Progenitor cell of endocrine pancreas (in vitro differentiated cells): ENCODE measurements around the gene PARD3. TPM values are rescaled to one million over a fixed set of nuclear protein-coding genes. Genes with fewer than 3 reads are reported as not detected.

Experiments used
- DNase-seq: peaks from one replicate; pipeline ENCODE4 v3.0.0; 2021; ENCODE audit warnings: low spot score; ENCODE audit not compliant: unreplicated experiment
- H3K27ac Mint-ChIP-seq: 2 replicates; pipeline ENCODE4 v1.8.0; 2021; ENCODE audit warnings: mild to moderate bottlenecking, moderate library complexity, mixed read lengths
- H3K27me3 Mint-ChIP-seq: 2 replicates; pipeline ENCODE4 v1.8.0; 2021; ENCODE audit warnings: mixed read lengths
- H3K36me3 Mint-ChIP-seq: 2 replicates; pipeline ENCODE4 v1.8.0; 2022; ENCODE audit warnings: mixed read lengths; ENCODE audit not compliant: insufficient read depth
- H3K4me1 Mint-ChIP-seq: 2 replicates; pipeline ENCODE4 v1.8.0; 2021; ENCODE audit warnings: low read depth, mixed read lengths
- H3K4me3 Mint-ChIP-seq: 2 replicates; pipeline ENCODE4 v1.8.0; 2021; ENCODE audit warnings: low read depth, mild to moderate bottlenecking, moderate library complexity, mixed read lengths
- H3K9me3 Mint-ChIP-seq: 2 replicates; pipeline ENCODE4 v1.8.0; 2021; ENCODE audit warnings: low read depth, mixed read lengths
- CTCF ChIP-seq: fragments of 200-600 bp; sonication (generic); IDR thresholded peaks from one replicate; pipeline ENCODE4 v1.5.0; 2021; ENCODE audit warnings: antibody characterized with exemption, mild to moderate bottlenecking; ENCODE audit not compliant: unreplicated experiment
- total RNA-seq: library from RNA; stranded (reverse); gene quantifications from 2 replicates; pipeline ENCODE4 v1.2.1, GENCODE V29; 2021

The PARD3 gene
- total RNA-seq, 1 donor from 2014 or later = 85.3 TPM

GRCh38 chr10:34687434-34688210, 127.5 kb downstream of the PARD3 start:
- no peaks in the 10 kb centered on the region for H3K27me3 Mint-ChIP-seq
- peaks cover 23% of the 10 kb centered on the region for H3K4me1 Mint-ChIP-seq
- peaks cover 16% of the 10 kb centered on the region for H3K36me3 Mint-ChIP-seq
- H3K27ac Mint-ChIP-seq = peak overlapping the region; percentile 81
- DNase-seq = no peak
- TF ChIP-seq CTCF = no peak
- no peak overlapping the region for H3K4me3 Mint-ChIP-seq
- H3K9me3 Mint-ChIP-seq = peaks cover 6% of the 10 kb centered on the region

GRCh38 chr10:34682580-34682979, 132.5 kb downstream of the PARD3 start:
- Mint-ChIP-seq H3K9me3 (no peaks in the 10 kb centered on the region), H3K27ac (no peak overlapping the region), H3K27me3 (no peaks in the 10 kb centered on the region), H3K4me1 (peaks cover 22% of the 10 kb centered on the region), H3K4me3 (no peak overlapping the region), H3K36me3 (peaks cover 3% of the 10 kb centered on the region)
- TF ChIP-seq CTCF = no peak
- no peak for DNase-seq

DNA sequence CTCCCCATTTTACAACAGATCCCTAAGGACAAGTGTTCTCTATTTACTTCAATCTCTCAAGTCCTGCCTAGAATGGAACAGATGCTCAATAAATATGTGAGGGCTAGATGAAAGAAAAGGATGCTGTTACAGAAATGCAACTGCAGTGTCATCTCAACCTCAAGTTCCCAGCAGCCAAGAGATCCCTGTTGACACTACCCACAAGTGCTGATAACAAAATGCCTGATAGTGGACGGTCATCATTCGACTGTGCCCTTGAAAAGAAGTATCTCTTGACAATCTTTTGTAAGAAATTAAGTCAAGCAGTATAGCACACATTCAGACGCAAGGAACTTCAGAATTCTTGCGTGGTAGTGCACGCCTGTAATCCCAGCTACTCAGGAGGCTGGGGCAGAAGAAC, 133.2 kb downstream of the PARD3 start:
- H3K4me3 Mint-ChIP-seq = no peak overlapping the region

DNA sequence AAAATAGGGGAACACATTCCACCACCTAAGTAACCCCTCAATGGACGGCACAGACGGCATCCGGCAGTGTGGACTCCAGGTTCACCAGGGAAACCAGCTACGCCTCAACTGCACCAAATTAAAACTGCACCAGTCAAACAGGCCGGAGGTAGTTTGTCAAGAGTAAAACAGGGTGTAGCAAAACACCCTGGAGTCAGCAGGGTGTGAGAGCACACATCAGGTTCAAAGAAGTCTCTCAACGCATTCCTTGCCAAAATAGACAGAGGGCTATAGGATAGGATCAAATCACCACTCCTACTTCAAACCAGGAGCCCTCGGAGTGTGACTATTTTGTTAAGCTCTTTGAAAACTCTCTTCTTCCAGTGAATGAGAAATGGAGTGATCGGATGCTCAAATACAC, 135.9 kb downstream of the PARD3 start:
- TF ChIP-seq CTCF = no peak
- H3K9me3 Mint-ChIP-seq = no peaks in the 10 kb centered on the region
- no peak overlapping the region for H3K4me3 Mint-ChIP-seq
- peak overlapping the region; percentile 79 for H3K27ac Mint-ChIP-seq
- no peak for DNase-seq
- H3K27me3 Mint-ChIP-seq = no peaks in the 10 kb centered on the region
- peaks cover 7% of the 10 kb centered on the region for H3K36me3 Mint-ChIP-seq
- peaks cover 16% of the 10 kb centered on the region for H3K4me1 Mint-ChIP-seq

More for the DNA sequence above, 133.2 kb downstream of the PARD3 start:
- DNase-seq = no peak
- no peak for TF ChIP-seq CTCF
- H3K4me1 Mint-ChIP-seq = peaks cover 19% of the 10 kb centered on the region
- H3K36me3 Mint-ChIP-seq = peaks cover 3% of the 10 kb centered on the region
- no peaks in the 10 kb centered on the region for H3K9me3 Mint-ChIP-seq
- no peaks in the 10 kb centered on the region for H3K27me3 Mint-ChIP-seq
- no peak overlapping the region for H3K27ac Mint-ChIP-seq

GRCh38 chr10:34677591-34677990, 137.5 kb downstream of the PARD3 start:
- DNase-seq = no peak
- Mint-ChIP-seq H3K27ac (no peak overlapping the region), H3K27me3 (no peaks in the 10 kb centered on the region), H3K9me3 (no peaks in the 10 kb centered on the region), H3K36me3 (peaks cover 4% of the 10 kb centered on the region), H3K4me3 (no peak overlapping the region), H3K4me1 (peaks cover 22% of the 10 kb centered on the region)
- TF ChIP-seq CTCF = peak; percentile 48
